NCI-H2029 (cell line): Measurements from ENCODE around the gene SLC34A3.

Experiments used
- DNase-seq: peaks from one replicate; lab custom pipeline; 2025; lab: John Stamatoyannopoulos, UW

Gene SLC34A3

GRCh38 chr9:137217276-137218211 is 13.2 kb upstream of the SLC34A3 start:
- DNase-seq = peak; percentile 83

- DNase-seq = no peak
Measured at GRCh38 chr9:137218212-137218753, 12.4 kb upstream of the SLC34A3 start.

- DNase-seq = peak; percentile 43
Measured at GRCh38 chr9:137218754-137219271, 11.9 kb upstream of the SLC34A3 start.

GRCh38 chr9:137219757-137220316 is 10.9 kb upstream of the SLC34A3 start:
- no peak for DNase-seq

GRCh38 chr9:137220317-137221094 is 10.2 kb upstream of the SLC34A3 start:
- DNase-seq = no peak

- DNase-seq = no peak
Measured at GRCh38 chr9:137221095-137221505, 9.6 kb upstream of the SLC34A3 start.

GRCh38 chr9:137221506-137222111 is 9.1 kb upstream of the SLC34A3 start:
- no peak for DNase-seq

- DNase-seq = no peak
Measured at GRCh38 chr9:137222190-137223077, 8.3 kb upstream of the SLC34A3 start, which contains the start of gene RNF208. Gene RNF208 (minus strand): TSS chr9:137222240. CDS start chr9:137221212, 1,028 bp downstream.

- DNase-seq = peak; percentile 99
Measured at GRCh38 chr9:137223078-137223970, 7.4 kb upstream of the SLC34A3 start.

- no peak for DNase-seq
Measured at GRCh38 chr9:137224830-137225694, 5.6 kb upstream of the SLC34A3 start, which contains the start of gene CYSRT1. Gene CYSRT1 (plus strand): TSS chr9:137225174. CDS start chr9:137225622, 448 bp downstream.

GRCh38 chr9:137225699-137226331 is 4.9 kb upstream of the SLC34A3 start:
- no peak for DNase-seq

- no peak for DNase-seq
Measured at GRCh38 chr9:137226338-137227053, 4.2 kb upstream of the SLC34A3 start.

- peak; percentile 68 for DNase-seq
Measured at GRCh38 chr9:137227054-137227852, 3.4 kb upstream of the SLC34A3 start, which contains the start of gene RNF224. Gene RNF224 (plus strand): TSS chr9:137227502. CDS start chr9:137228336, 834 bp downstream.

- DNase-seq = no peak
Measured at GRCh38 chr9:137227853-137228505, 2.7 kb upstream of the SLC34A3 start.

GRCh38 chr9:137228506-137228967 is 2.2 kb upstream of the SLC34A3 start:
- no peak for DNase-seq
